Activated CD8-positive, alpha-beta T cell treated with anti-CD3 and anti-CD28 coated beads for 36 hours (primary cell): ENCODE results near the gene CORO2B. TPM values are rescaled to one million over a fixed set of nuclear protein-coding genes. Genes with fewer than 3 reads are reported as not detected.

Experiments
- ATAC-seq: fragments of 200-7000 bp; cut with Tn5 transposase; one replicate; pipeline ENCODE4 v1.10.0; 2021; ENCODE audit warnings: mild to moderate bottlenecking, moderate library complexity
- CTCF ChIA-PET: fragments of 350-600 bp; sonication (Branson Sonifier 250); formaldehyde crosslinking; loops from one replicate; lab custom pipeline; 2021; ENCODE audit warnings: antibody characterized with exemption; lab: Charles Lee
- POLR2A ChIA-PET: fragments of 350-600 bp; sonication (Branson Sonifier 250); formaldehyde crosslinking; loops from one replicate; lab custom pipeline; 2021; ENCODE audit warnings: antibody characterized with exemption; lab: Charles Lee
- DNase-seq: peaks from one replicate; pipeline ENCODE4 v3.0.0-alpha.2; 2020
- H3K27ac Mint-ChIP-seq: one replicate; pipeline ENCODE4 v1.8.0; 2021; ENCODE audit warnings: mild to moderate bottlenecking, mixed read lengths
- H3K27me3 Mint-ChIP-seq: one replicate; pipeline ENCODE4 v1.8.0; 2021; ENCODE audit warnings: mixed read lengths
- H3K36me3 Mint-ChIP-seq: one replicate; pipeline ENCODE4 v1.8.0; 2021; ENCODE audit warnings: low read depth, mixed read lengths
- H3K4me1 Mint-ChIP-seq: one replicate; pipeline ENCODE4 v1.8.0; 2021; ENCODE audit warnings: low read depth, mixed read lengths
- H3K4me3 Mint-ChIP-seq: one replicate; pipeline ENCODE4 v1.8.0; 2021; ENCODE audit warnings: mild to moderate bottlenecking, moderate library complexity, mixed read lengths
- H3K9me3 Mint-ChIP-seq: one replicate; pipeline ENCODE4 v1.8.0; 2021; ENCODE audit warnings: mixed read lengths
- intact Hi-C: fragments of 100-400 bp; cut with micrococcal nuclease; formaldehyde crosslinking; loops from one replicate; pipeline ENCODE4 v1.10.0; 2022
- total RNA-seq, 2 experiments: library from RNA; stranded (reverse); gene quantifications; one replicate each; pipeline ENCODE4 v1.2.3, GENCODE V29; 2021
- TF ChIP-seq, protein P1 (sequence below): fragments of 200-600 bp; IDR thresholded peaks from one replicate; pipeline ENCODE4 v1.8.0; 2022; ENCODE audit warnings: antibody characterized with exemption, mild to moderate bottlenecking

Gene CORO2B
- total RNA-seq, 2 experiments from 2014 or later, result not detected

DNA sequence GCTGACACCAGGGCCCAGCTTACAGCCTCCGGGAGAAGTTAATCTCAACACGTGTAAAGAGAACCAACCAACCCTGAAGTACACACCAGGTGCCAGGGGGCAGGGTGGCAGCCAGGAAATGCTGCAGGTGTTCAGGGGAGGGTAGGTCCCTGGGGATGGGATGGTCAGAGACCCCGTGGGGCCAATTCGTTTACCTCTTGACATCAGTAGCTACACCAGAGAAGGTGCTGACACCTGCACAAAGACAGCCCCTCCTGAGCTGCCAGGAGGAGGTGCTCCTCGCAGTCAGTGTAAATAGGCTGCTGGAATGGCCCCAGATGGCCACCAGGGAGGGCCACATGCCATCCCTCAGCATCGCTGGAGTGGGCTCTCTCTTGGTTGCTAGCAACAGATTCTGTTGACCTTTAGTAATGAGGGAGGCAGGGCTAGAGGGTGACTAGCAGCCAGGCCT lies 52.8 kb downstream of the CORO2B start:
- TF ChIP-seq, protein P1, sequence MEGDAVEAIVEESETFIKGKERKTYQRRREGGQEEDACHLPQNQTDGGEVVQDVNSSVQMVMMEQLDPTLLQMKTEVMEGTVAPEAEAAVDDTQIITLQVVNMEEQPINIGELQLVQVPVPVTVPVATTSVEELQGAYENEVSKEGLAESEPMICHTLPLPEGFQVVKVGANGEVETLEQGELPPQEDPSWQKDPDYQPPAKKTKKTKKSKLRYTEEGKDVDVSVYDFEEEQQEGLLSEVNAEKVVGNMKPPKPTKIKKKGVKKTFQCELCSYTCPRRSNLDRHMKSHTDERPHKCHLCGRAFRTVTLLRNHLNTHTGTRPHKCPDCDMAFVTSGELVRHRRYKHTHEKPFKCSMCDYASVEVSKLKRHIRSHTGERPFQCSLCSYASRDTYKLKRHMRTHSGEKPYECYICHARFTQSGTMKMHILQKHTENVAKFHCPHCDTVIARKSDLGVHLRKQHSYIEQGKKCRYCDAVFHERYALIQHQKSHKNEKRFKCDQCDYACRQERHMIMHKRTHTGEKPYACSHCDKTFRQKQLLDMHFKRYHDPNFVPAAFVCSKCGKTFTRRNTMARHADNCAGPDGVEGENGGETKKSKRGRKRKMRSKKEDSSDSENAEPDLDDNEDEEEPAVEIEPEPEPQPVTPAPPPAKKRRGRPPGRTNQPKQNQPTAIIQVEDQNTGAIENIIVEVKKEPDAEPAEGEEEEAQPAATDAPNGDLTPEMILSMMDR, result no peak
- intact Hi-C loops, result no loop called here
- ATAC-seq (no peak), DNase-seq (no peak)
- H3K27me3 Mint-ChIP-seq, result peaks cover 9% of the 10 kb centered on the region
- POLR2A ChIA-PET, result no interaction called here
- H3K4me1 Mint-ChIP-seq, result no peaks in the 10 kb centered on the region
- no peak overlapping the region for H3K27ac Mint-ChIP-seq
- no peak overlapping the region for H3K4me3 Mint-ChIP-seq
- no peaks in the 10 kb centered on the region for H3K36me3 Mint-ChIP-seq
- H3K9me3 Mint-ChIP-seq, result no peaks in the 10 kb centered on the region
- CTCF ChIA-PET, result interaction anchor here (0.7 to 1.3 kb wide), 3 partner anchors 43 to 82 kb away, joined by 3 read pairs; no protein-coding TSS in a partner anchor

DNA sequence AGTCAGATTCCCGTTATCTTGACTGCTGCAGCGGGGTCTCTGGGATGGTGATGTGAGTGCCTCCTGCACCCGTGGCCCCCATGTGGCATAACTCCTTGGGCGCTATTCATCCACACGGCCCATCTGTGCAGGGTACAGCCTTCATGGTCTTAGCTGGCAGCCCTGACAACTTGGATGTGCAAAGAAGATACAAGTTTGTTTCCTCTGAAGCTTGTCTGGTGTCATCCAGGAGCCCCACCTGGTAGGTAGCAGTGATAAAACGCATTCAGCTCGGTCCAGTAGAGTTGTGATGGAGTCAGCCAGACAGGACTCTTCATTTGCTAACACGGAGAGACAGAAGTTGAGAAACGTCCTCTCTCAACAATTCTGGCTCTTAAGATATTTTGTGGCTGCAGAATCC lies 53.3 kb downstream of the CORO2B start:
- intact Hi-C loops, result no loop called here
- Mint-ChIP-seq H3K36me3 (no peaks in the 10 kb centered on the region), H3K27ac (no peak overlapping the region), H3K4me1 (no peaks in the 10 kb centered on the region), H3K27me3 (peaks cover 8% of the 10 kb centered on the region), H3K9me3 (no peaks in the 10 kb centered on the region), H3K4me3 (no peak overlapping the region)
- ChIA-PET POLR2A (no interaction called here), CTCF (interaction anchor here (0.7 kb wide), 1 partner anchor 43 kb away, joined by 3 read pairs; no protein-coding TSS in a partner anchor)
- ATAC-seq (no peak), DNase-seq (no peak)
- TF ChIP-seq, protein P1, result no peak

DNA sequence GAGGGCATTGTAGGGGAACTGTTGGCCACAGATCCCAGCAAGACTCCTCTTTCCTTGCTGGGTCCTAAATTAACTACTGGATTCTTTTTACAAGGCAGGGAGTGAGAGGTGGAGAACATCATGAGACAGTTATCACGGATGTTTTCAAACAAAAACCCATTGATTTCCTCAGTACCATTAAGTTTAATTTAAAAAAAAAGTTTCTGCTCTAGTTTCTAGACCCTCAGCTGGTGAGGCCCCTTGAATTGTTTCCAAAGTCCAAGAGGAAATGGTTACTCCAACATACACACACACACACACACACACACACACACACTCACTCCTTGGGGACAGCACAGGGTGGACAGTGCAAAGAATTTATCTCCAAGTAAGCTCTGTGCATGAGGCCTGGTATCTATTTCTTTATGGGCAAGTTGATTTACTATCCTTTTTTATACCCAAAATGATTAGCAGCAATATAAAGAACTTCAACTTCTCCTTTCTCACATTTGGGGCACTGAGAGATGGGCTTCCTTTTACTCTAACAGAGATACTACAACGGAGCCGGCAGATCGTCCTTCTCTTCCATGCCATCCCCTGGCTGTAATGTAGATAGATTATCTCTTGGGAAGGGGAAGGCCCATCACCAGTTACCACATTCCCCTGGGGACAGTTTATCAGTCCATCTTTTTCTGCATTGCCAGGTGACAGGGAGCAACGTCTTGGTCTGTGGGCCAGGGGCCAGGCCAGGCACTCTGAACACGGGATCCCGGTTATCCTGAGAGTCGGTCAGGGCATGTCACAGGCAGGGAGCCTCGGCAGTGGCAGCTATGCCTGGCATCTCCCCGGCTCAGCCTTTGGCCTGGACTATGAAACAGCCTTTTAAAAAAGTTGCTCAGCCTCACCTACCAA lies 54.7 kb downstream of the CORO2B start:
- H3K9me3 Mint-ChIP-seq, result no peaks in the 10 kb centered on the region

DNA sequence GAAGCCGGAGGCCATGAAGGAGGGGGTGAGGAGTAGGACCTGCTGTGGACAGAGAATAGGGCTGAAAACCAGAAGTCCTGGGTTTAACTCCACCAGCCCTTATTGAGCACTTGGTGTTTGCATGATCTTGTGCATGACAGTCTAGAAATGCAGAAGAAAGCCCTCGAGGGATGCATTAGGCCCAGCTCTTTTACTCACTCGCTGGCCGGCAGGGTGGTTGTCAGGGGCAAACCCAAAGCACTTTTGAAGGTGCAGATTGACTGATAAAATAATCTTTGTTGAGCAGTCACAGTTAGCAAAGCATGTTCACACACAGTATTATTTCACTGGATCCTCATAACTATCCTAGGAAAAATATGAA lies 55.3 kb downstream of the CORO2B start:
- ChIA-PET CTCF (interaction anchor here (1.6 kb wide), 1 partner anchor 84 kb away, joined by 5 read pairs; no protein-coding TSS in a partner anchor), POLR2A (no interaction called here)
- Mint-ChIP-seq H3K36me3 (no peaks in the 10 kb centered on the region), H3K4me1 (no peaks in the 10 kb centered on the region), H3K4me3 (no peak overlapping the region), H3K9me3 (no peaks in the 10 kb centered on the region), H3K27ac (no peak overlapping the region), H3K27me3 (no peaks in the 10 kb centered on the region)
- ATAC-seq (no peak), DNase-seq (no peak)
- TF ChIP-seq, protein P1, result no peak
- intact Hi-C loops, result no loop called here

More for the DNA sequence above, 54.7 kb downstream of the CORO2B start:
- H3K4me3 Mint-ChIP-seq, result no peak overlapping the region
- peaks cover 3% of the 10 kb centered on the region for H3K27me3 Mint-ChIP-seq
- DNase-seq, result no peak
- no peaks in the 10 kb centered on the region for H3K4me1 Mint-ChIP-seq
- POLR2A ChIA-PET, result no interaction called here
- intact Hi-C loops, result no loop called here
- H3K27ac Mint-ChIP-seq, result no peak overlapping the region
- H3K36me3 Mint-ChIP-seq, result no peaks in the 10 kb centered on the region
- TF ChIP-seq, protein P1, result no peak
- ATAC-seq, result no peak
- CTCF ChIA-PET, result interaction anchor here (1.6 kb wide), 1 partner anchor 84 kb away, joined by 5 read pairs; no protein-coding TSS in a partner anchor

DNA sequence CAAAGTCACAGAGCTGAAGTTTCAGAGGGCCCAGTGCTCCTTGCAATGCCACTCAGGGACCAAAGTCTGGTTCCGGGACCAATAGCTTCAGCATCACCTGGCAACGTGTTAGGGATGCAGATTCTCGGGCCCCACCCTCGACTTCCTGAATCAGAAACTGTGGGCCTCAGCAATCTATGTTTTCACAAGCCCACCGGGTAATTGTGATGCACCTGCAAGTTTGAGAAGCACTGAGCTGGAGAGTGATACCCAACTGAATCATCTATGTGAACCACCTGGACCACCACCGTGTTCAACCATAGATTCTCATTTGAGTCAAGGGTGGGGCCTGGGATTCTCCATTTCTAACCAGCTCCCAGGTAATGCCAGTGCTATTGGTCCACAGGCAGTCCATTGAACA lies 55.7 kb downstream of the CORO2B start:
- H3K36me3 Mint-ChIP-seq, result no peaks in the 10 kb centered on the region
- CTCF ChIA-PET, result interaction anchor here (1.6 kb wide), 1 partner anchor 85 kb away, joined by 5 read pairs; no protein-coding TSS in a partner anchor
- no peak for DNase-seq
- H3K9me3 Mint-ChIP-seq, result no peaks in the 10 kb centered on the region
- no peak overlapping the region for H3K27ac Mint-ChIP-seq
- H3K4me3 Mint-ChIP-seq, result no peak overlapping the region
- no peak for ATAC-seq
- H3K4me1 Mint-ChIP-seq, result no peaks in the 10 kb centered on the region
- intact Hi-C loops, result no loop called here
- POLR2A ChIA-PET, result no interaction called here
- TF ChIP-seq, protein P1, result no peak
- no peaks in the 10 kb centered on the region for H3K27me3 Mint-ChIP-seq
